Heart right ventricle (tissue), 16 donors: ENCODE results near the gene WASL. TPM values are rescaled to one million over a fixed set of nuclear protein-coding genes. Genes with fewer than 3 reads are reported as not detected.
"Not testable (repeated sequence)": the region's sequence is repeated elsewhere in the genome, so short reads cannot be mapped to it uniquely, and the experiment has no call there.

Source experiments
- ATAC-seq, 8 donors: fragments of 200-7000 bp; cut with Tn5 transposase; one replicate each; pipeline ENCODE4 v1.9.1; 2020; ENCODE audit warnings: mild to moderate bottlenecking in 8 of 8, moderate library complexity in 8 of 8, moderate number of reproducible peaks in 1 of 8
- DNase-seq, 2 donors: peaks; one replicate each; pipeline ENCODE4 v3.0.0-alpha.2; 2020
- H3K27ac ChIP-seq, 10 donors: fragments of 200-600 bp; sonication (generic) in 2 of 10; one replicate each; pipeline versions ENCODE4 v1.5.0 to v1.8.0; 2020 to 2022; ENCODE audit warnings: mild to moderate bottlenecking in 3 of 10
- H3K27me3 ChIP-seq, 7 donors: fragments of 200-600 bp; one replicate each; pipeline ENCODE4 v1.8.0; 2021 to 2022; ENCODE audit warnings: mild to moderate bottlenecking in 2 of 7
- H3K36me3 ChIP-seq, 9 donors: fragments of 200-600 bp; sonication (generic) in 1 of 9; one replicate each; pipeline versions ENCODE4 v1.5.0 to v1.8.0; 2020 to 2022; ENCODE audit warnings: mild to moderate bottlenecking in 2 of 9
- H3K4me1 ChIP-seq, 9 donors: fragments of 200-600 bp; sonication (generic) in 1 of 9; one replicate each; pipeline versions ENCODE4 v1.5.0 to v1.8.0; 2020 to 2022; ENCODE audit warnings: mild to moderate bottlenecking in 4 of 9
- H3K4me3 ChIP-seq, 10 donors: fragments of 200-600 bp; sonication (generic) in 2 of 10; one replicate each; pipeline versions ENCODE4 v1.5.0 to v1.8.0; 2020 to 2022; ENCODE audit warnings: mild to moderate bottlenecking in 7 of 10, moderate library complexity in 2 of 10
- H3K9me3 ChIP-seq, 11 donors: fragments of 200-600 bp in 10 of 11; sonication (generic) in 2 of 11; one replicate each; pipeline versions ENCODE4 v1.5.0 to v1.8.0; 2013 to 2022; ENCODE audit warnings: mild to moderate bottlenecking in 2 of 11, control low read depth in 1 of 11, moderate library complexity in 1 of 11
- CTCF ChIP-seq, 9 donors: fragments of 200-600 bp; sonication (generic) in 2 of 9; IDR thresholded peaks; one replicate each; pipeline versions ENCODE4 v1.5.0 to v1.8.0; 2021 to 2022; ENCODE audit warnings: antibody characterized with exemption in 9 of 9, mild to moderate bottlenecking in 5 of 9, moderate library complexity in 1 of 9
- WGBS, 2 donors: extraction: QIAGEN DNeasy Blood & Tissue Kit; methylation state at CpG; one replicate each; pipeline ENCODE4 v1.1.7; 2013; ENCODE audit warnings: inconsistent platforms in 1 of 2; 5-methylcytosine and 5-hydroxymethylcytosine counted together
- intact Hi-C, 10 donors: fragments of 100-400 bp; cut with DNase I; formaldehyde crosslinking; loops; one replicate each; pipeline versions ENCODE4 v1.11.1 to v1.14.2; 2022
- polyA plus RNA-seq, 2 donors: library from polyadenylated mRNA; stranded (reverse); fragments of 200-250 nt; gene quantifications; one replicate each; pipeline ENCODE4 v1.2.3, GENCODE V29; 2013
- total RNA-seq, 10 donors: library from RNA; stranded (reverse); fragmentation: NEBNext Ultra II Directional in 3 of 10; extraction: Animal tissue kit (Norgen Biotek cat#: 25700) in 3 of 10; gene quantifications; one replicate each; pipeline versions ENCODE4 v1.2.1 to v1.2.4, GENCODE V29; 2021 to 2023
- donor health status: Arrhythmogenic right ventricular cardiomyopathy.
- donor health status: ischemic (EF 13 %, LVEDD 7.1; RV severe dilation, severe dysfunction).
- donor health status: healthy with polysubstance abuse.
- donor health status: DM: no; HTN: yes; CAD: no.
- donor health status: DM: no; HTN: no; CAD: no.
- donor health status: ischemic (EF 25% LVEDD 6.9; RV normal size, moderate dysfunction).
- donor health status: ischemic (EF 25% LVEDD 5.7; RV mildly dilated, moderate dysfunction).
- donor health status: healthy.
- donor health status: DM: yes; HTN: yes; CAD: no.
- donor health status: Ischemic cardiomyopathy.
- donor health status: ischemic (EF 35%, LVEDD 5.7; RV mildly dilated, moderate dysfunction).
- donor health status: nonischemic (EF 11% LVEDD 7.7; RV severe dilation, severe dysfunction).
- donor health status: DM: yes; HTN: yes; CAD: no.
- donor health status: PGD.
- donor health status: ischemic (EF 29% LVEDD 5.4; RV normal size, mild dysfunction).
- donor health status: nonischemic (EF 23%, LVEDD 6.1; RV moderate dilation, normal function).

The WASL gene
- total and polyA plus RNA-seq, 12 donors: 10.7 to 30.0 (median 24.8) TPM

GRCh38 chr7:123795917-123796316, 47.1 kb upstream of the WASL start:
- H3K9me3 ChIP-seq: no peaks in the 10 kb centered on the region
- TF ChIP-seq CTCF (IDR thresholded peaks at IDR 0.05): no peak
- H3K4me3 ChIP-seq: no peak overlapping the region
- ATAC-seq (no peak), DNase-seq (no peak)
- WGBS, 2 donors: 83 to 89% methylated on average over 1 of the region's 1 CpG
- no peaks in the 10 kb centered on the region for H3K27me3 ChIP-seq
- H3K4me1 ChIP-seq: peaks cover 0 to 4% (median 0%) of the 10 kb centered on the region in 9 donors
- H3K36me3 ChIP-seq: no peaks in the 10 kb centered on the region
- no peak overlapping the region for H3K27ac ChIP-seq
- intact Hi-C loops: loop anchor here in 4 of 10 donors (1.0 to 5.0 kb wide), 3 partner anchors 66 to 71 kb away; no protein-coding TSS in a partner anchor

- not testable (repeated sequence) for DNase-seq, H3K36me3 ChIP-seq, ATAC-seq, H3K9me3 ChIP-seq, H3K27me3 ChIP-seq, H3K4me1 ChIP-seq, H3K4me3 ChIP-seq, H3K27ac ChIP-seq
- intact Hi-C loops: loop anchor here in 3 of 10 donors (5.0 kb wide), 2 partner anchors 67 to 72 kb away; no protein-coding TSS in a partner anchor
- 89 to 92% methylated on average over 1 of the region's 1 CpG for WGBS, 2 donors
Observed at GRCh38 chr7:123795116-123795515, 46.3 kb upstream of the WASL start.

- H3K27ac ChIP-seq: no peak overlapping the region
- H3K4me1 ChIP-seq: peaks cover 0 to under 1% (median 0%) of the 10 kb centered on the region in 9 donors
- no peak for TF ChIP-seq CTCF (IDR thresholded peaks at IDR 0.05)
- DNase-seq (no peak), ATAC-seq (no peak)
- 43 to 57% methylated on average over 1 of the region's 1 CpG for WGBS, 2 donors
- no peaks in the 10 kb centered on the region for H3K27me3 ChIP-seq
- intact Hi-C loops: loop anchor here in 1 of 10 donors (5.0 kb wide), 1 partner anchor 65 kb away; no protein-coding TSS in a partner anchor
- H3K9me3 ChIP-seq: no peaks in the 10 kb centered on the region
- no peak overlapping the region for H3K4me3 ChIP-seq
- no peaks in the 10 kb centered on the region for H3K36me3 ChIP-seq
Observed at GRCh38 chr7:123792547-123792946, 43.7 kb upstream of the WASL start.

GRCh38 chr7:123791001-123791400, 42.2 kb upstream of the WASL start:
- no peak for TF ChIP-seq CTCF (IDR thresholded peaks at IDR 0.05)
- ATAC-seq (no peak), DNase-seq (no peak)
- Histone ChIP-seq H3K36me3 (no peaks in the 10 kb centered on the region), H3K9me3 (no peaks in the 10 kb centered on the region), H3K27ac (no peak overlapping the region), H3K4me1 (no peaks in the 10 kb centered on the region), H3K4me3 (no peak overlapping the region), H3K27me3 (no peaks in the 10 kb centered on the region)
- WGBS, 2 donors: 94% methylated on average over 5 of the region's 5 CpGs
- intact Hi-C loops: loop anchor here in 1 of 10 donors (5.0 kb wide), 1 partner anchor 66 kb away; no protein-coding TSS in a partner anchor

GRCh38 chr7:123789817-123790216, 41.0 kb upstream of the WASL start:
- intact Hi-C loops: loop anchor here in 1 of 10 donors (5.0 kb wide), 1 partner anchor 67 kb away; no protein-coding TSS in a partner anchor
- Histone ChIP-seq H3K4me3 (no peak overlapping the region), H3K4me1 (peaks cover 0 to under 1% (median 0%) of the 10 kb centered on the region in 9 donors), H3K36me3 (no peaks in the 10 kb centered on the region), H3K27ac (no peak overlapping the region), H3K27me3 (no peaks in the 10 kb centered on the region), H3K9me3 (no peaks in the 10 kb centered on the region)
- no peak for ATAC-seq
- DNase-seq: no peak
- WGBS, 2 donors: 86 to 89% methylated on average over 3 of the region's 3 CpGs
- TF ChIP-seq CTCF (IDR thresholded peaks at IDR 0.05): no peak
